ENCODE data around the gene CNTFR.
"Not testable (repeated sequence)": the region's sequence is repeated elsewhere in the genome, so short reads cannot be mapped to it uniquely, and the experiment has no call there.

Gene CNTFR

DNA sequence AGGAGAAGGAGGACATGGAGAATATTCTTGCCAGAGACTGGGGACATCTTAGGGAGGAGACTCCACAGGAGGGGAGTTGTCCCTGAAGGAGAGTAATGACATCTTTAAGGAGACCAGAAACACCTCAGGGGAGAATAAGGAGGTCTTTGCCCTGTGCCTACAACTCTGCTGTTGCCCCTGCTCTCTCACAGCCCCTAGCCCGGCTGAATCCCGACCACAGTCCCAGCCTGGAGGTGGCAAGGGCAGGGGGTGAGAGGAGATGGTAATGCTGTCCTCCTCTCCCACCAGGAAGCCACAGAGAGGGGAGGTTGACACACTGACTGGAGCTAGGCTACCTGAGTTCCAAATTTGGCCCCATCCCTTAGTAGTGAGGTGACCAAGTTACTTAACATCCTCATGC, 36.5 kb downstream of the CNTFR start:
- DNase-seq = no peak

DNA sequence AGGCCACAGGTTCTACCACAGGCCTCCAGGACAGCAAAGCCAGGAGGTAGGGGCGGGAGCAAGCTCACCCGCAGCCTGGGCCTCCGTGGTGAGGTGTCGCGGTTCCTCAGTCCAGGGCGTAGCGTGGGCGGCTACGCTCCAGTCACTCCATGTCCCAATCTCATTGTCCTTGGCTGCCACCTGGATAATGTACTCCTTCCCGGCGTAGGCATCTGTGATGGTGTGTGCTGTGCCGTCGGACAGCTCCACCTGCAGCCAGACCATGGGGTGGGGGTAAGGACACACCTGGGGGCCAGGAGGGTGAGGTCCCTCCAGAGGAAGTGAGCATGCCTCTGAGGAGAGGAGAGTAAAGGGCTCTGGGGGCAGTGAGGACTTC, 36.9 kb downstream of the CNTFR start:
- DNase-seq = no peak

DNA sequence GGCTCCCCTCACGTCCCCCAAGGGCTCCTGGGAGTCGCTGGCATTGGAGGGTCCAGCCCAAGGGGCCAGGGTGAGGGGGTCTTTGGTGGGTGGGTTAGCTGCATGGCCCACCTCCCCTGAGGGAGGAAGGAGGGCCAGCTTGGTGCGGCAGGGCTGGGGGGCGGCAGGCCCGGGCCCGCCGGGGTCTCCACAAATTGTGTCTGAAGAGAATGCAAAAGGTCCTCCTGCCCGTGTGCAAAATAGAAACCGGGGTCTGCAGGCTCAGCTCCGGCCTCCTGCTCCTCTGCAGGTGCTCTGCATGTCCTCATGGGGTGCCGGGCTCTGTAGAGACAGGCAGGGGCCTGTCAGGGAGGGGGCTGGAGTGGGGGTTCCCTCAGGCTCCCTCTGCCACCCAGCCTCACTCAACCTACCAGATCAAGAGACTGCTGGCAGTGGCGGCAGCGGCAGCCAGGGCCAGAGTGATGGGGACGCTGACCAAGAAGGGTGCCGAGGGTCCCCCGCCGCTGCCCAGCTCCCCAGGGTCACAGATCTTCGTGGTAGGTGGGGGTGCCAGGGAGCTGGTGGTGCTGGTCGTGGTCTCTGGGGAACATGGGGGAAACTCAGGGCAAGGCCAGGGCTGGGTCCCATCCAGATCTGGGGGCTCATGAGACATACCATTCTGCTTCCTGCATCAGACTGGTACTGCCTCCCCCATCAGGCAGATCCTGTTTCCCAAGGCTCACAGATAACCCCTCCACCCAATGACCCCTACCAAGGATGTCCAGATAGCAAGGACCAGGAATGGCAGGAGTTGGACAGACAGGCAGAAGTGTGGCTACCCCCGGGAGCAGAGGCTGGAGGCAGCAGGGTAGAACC, 37.5 kb downstream of the CNTFR start:
- DNase-seq = no peak

DNA sequence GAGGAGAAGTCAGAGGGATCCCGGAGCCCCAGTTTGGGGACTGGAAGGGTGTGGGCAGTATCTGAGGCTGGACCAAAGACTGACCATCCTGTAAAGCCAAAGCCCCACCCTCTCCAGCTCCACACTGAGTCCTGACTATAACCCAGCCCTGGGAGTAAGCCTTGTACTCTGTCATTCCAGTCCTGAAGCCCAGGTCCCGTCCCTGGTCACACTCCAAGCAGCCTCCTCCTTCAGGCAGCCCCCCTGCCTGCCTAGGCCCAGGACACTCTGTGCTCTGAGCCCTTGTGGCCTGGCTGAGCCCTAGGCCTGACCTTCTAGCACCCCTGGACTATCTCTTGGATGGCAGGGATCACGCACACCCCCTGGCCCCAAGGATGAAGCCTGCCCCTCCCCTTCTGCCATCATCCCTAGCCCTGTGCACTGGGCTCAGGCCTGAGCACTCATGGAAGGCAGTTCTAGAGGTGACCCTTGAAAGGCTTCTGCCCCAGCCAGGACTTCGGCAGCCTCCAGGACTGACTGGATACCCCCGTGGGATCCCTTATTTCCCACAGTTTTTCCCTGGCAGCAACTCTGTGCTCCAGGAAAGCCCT, 38.7 kb downstream of the CNTFR start:
- no peak for DNase-seq

DNA sequence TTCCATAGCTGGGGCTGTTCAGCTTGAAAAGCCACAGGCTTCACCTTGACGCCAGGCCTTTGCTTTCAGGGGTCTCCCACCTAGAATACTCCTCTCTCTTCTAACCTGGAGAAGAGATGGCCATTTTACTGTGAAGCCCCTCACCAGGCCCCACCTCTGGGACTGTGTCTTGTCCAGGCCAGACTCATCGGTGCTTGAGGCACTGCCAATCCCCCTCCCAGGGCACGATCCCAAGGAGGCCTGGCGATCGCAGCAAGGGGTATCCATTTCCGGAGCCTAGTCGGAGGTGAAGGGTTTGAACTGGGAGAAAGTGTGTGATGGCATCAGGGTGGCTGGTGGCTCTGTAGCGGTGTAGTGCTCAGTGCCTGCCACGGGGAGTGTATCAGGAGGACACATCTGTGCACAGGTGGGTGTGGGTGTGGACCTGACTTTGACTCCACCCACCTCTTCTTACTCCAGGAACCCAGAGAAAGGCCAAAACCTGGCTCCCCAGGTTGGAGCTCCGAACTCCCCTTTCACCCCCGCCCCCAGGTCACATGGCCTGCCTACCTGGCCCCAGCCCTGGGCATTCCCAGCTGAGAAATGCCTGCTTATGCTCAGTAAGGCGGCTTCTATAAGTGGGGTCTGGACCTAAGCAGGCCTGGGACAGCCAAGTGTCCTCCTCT, 39.4 kb downstream of the CNTFR start:
- no peak for DNase-seq

DNA sequence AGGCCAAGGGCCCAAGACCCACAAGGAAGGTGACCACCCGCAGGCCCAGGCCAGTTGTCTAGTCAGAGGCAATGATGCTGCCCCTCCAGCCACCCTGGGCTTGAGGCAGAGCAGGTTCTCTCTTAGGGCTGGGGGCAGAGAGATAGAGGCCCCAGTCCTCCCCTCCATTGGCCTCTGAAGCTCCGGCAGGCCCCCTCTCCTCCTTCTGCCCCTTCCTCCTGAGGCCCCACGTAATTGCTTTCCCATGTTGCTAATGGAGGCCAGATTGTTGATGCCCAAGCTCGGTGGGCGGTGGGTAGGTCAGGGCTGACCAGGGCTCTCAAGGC, 40.2 kb downstream of the CNTFR start:
- DNase-seq = no peak

DNA sequence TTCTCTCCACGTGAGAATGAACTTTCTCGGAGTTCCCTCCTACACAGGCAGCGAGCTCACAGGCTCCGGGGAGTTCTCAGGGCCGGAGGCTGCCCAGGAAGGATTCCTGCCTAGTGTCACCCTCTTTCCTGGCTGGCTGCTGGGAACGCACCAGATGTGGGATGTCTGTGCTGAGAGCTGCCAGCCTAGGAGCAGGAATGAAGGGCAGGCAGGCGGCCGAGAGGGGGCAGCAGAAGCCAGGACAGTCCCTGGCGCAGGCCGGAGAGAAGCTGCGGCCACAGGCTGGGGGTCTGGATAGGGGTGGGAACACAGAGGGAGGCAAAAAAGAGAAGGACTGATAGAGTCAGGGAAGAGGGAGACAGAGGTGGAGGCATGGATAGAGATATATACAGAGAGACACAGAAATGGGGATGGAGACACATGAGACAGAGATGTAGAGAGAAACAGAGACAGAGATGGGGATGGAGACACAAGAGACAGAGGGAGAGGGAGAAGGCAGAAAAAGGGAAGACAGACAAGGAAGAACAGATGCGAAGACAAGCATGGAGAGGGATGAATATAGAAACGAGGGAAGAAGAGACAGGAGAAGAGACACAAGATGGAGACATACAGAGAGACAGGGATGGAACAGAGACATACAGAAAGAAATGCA, 41.4 kb downstream of the CNTFR start:
- DNase-seq = peak; percentile 31

DNA sequence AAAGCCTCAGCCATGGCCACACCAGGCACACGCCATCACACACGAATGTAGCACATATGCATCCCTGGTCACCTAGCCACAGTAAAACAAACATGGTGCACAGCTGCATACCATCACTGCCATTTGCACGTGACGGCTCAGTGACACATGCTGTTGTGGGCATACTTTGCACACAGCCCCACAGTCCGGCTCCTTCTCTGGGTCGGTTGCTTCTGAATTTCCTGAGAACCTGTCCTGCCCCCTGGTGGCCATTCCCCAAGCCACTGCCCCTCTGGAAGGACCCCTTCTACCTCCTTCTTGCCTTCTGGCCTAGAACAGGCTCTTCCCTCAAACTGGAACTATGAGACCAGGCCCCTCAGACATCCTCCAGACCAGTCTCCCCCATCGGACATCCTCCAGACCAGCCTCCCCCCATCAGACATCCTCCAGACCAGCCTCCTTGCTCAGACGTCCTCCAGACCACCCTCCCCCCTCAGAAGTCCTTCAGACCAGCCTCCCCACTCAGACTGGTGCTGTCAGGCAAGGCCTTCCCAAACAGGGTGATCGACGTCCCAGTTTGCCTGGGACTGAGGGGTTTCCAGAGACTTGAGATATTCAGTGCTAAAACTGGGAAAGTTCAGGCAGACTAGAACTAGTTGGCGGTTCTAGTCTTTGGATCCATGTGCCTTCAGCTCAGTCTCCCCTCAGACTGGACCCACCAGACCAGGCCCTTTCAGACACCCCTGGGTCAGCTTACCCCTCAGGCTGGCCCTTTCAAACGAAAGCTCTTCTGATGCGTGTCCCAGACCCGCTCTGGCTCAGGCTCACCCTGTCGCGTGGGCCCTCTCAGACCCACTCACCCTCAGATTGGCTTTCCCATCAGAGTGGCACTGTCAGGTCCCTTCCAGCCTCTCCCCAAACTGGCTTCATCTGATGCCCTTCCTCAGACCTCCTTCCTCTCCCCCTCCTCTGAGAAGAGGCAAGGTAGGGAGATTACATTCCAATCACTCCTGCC, 42.4 kb downstream of the CNTFR start:
- peak; percentile 53 for DNase-seq

DNA sequence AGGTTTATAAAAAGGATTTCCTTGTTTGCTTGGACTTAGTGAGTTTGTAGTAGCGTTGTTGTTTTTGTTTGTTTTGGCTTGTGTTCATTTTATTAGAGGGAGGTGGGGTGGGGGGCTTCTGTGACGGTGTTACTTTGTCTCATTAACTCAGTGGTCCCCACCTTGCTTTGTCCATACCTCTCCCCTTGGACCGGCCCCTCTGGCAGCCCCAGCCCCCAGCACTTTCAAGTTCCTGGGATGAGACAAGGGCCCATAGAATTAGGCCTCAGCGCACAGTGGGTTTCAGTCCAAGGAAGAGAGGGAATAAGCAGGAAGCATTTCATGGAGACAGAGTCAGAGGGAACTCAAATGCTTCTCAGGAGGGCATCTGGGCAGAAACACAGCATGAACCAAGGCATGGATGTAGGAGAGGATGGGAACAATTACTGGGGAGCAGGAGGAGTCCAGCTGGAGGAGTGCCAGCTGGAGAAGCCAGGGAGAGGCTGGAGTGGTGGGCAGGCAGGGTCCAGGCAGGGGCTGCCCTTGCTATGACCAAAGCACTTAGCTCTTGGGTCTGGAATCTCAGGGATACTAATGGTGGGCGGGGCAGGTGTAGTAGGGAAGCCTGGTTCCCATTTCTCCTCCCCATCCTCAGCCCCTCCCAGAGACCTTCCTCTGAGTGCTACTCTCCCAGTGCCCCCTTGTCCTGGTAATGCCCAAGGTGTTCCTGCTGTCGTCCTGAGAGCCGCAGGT, 43.3 kb downstream of the CNTFR start:
- no peak for DNase-seq

DNA sequence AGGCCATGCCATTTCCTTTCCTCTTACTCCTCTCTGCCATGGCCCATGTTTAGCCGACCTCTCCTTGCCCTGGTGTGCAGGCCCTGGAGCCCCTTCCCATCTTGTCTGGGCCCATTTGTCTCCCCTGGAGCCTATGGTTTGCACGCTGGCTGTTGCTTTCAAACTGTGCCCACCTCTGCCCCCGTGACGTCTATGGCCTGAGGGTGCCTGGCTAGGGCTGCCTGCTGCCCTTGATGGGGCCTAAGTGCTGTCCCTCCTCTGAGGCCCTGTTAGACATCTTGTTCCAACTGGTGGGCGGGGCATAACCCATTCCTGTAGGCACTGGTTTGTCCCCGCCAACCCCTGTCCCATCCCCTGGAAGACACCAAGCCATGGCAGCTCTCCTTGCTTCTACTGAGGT, 44.0 kb downstream of the CNTFR start:
- DNase-seq = no peak

DNA sequence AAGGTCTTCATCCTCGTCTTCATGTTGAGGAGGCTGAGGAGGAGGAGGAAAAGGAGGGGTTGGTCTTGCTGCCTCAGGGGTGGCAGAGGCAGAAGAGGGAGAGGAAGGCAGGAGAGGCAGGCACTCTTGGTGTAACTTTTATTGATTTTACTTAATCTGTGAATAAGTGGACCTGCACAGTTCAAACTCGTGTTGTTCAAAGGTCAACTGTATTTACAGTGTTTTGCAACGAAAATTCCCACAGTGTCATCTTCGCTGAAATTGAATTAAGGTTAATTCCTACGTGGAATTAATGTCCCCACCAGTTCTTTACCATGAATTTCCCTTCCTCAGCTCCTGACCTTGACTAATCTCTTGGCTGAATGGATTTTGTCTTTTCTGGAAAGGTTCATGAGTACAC, 45.5 kb downstream of the CNTFR start:
- no peak for DNase-seq

DNA sequence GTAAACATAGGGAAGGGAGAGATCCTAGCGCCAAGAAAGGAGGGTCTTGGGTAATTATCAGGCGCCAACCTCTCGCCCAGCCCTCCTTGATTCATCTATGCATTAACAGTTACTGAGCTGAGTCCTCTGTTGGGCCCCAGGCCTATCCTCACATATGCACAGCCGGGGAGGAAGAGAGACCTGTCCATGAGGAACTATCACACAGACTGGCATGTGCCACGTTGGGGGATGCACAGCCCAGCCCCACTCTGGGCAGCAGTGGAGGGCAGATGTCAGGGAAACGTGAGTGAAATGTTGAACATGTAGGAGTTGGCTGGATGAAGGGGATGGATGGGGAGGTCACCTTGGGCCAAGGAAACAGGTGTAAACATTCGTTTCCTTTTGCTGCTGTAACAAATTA, 48.0 kb downstream of the CNTFR start:
- no peak for DNase-seq

DNA sequence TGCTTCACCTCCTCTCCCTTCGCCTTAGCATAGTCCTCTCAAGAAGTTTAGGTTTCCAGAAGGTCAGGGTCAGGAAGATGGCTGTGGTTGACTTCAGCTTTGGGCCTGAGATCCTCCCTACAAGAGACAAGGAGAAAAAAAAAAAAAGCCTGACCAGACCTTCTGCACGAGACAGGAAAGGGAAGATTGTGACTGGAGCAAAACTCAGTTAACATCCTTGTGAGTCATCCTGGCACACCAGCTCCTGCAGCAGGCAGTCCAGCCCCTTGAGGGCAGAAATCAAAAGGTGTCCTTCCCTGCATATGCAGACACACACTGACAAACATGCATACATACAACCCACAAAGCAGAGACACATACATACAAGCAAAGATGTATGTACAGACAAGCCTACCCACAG, 48.7 kb downstream of the CNTFR start:
- no peak for DNase-seq

DNA sequence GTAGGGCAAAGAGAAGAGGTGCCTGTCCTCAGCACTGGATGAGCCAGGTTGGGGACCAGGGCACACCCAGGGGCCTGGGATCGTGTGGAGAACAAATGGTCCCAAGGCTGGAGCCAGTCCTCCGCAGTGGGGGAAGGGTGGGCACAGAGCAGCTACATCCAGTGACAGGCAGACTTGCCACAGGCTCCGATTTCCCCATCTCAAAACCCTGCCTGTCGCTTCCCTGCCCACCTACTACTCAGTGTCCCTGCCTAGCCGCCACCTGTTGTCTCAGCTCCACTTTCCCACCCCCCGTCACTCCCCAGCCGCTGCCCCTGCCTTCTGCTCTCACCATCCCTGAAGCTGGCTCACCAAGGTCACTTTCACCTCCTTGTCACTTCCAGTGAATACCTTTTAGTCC, 52.8 kb downstream of the CNTFR start:
- no peak for DNase-seq

DNA sequence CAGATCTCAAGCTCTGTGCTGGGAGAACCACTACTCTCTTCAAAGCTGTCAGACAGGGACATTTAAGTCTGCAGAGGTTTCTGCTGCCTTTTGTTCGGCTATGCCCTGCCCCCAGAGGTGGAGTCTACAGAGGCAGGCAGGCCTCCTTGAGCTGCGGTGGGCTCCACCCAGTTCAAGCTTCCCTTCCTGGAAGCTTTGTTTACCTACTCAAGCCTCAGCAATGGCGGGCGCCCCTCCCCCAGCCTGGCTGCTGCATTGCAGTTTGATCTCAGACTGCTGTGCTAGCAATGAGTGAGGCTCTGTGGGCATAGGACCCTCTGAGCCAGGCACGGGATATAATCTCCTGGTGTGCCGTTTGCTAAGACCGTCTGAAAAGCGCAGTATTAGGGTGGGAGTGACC, 57.5 kb downstream of the CNTFR start:
- not testable (repeated sequence) for DNase-seq

DNA sequence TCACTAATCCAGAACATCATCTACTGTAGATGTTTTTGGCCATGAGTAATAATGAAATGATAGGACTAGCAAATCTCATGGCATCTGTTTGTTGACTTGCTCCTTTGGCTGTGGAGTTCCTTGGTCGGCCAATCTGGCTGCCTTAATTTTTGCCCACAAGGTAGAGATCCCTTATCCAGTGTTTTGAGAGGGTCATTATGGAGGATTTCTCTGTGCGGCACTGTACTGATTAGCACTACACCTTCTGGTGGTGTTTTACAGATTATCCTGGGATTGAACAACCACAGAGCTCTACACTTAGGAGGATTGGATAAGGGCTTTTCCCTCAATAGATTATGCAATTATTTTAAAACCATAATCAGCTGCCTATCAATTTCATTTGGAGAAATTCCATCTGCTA, 63.5 kb downstream of the CNTFR start:
- no peak for DNase-seq

DNA sequence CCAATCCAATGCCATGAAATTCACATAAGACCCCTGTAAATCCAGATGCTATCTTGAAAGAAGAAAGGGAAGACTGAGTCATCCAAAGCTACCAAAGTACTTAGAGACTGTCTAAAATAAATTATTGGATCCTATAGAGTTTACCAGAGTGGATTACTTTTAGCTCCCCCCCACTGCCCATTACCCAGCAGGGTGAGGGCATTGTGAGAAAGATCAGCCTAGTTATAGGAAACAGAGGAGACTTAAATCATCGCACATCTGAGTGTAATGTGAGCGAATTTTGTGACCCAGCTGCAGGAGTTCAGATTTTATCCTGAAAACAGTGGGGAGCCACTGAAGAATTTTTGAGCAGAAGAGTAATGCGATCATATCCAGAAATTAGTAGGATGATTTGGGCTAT, 65.2 kb downstream of the CNTFR start:
- no peak for DNase-seq

DNA sequence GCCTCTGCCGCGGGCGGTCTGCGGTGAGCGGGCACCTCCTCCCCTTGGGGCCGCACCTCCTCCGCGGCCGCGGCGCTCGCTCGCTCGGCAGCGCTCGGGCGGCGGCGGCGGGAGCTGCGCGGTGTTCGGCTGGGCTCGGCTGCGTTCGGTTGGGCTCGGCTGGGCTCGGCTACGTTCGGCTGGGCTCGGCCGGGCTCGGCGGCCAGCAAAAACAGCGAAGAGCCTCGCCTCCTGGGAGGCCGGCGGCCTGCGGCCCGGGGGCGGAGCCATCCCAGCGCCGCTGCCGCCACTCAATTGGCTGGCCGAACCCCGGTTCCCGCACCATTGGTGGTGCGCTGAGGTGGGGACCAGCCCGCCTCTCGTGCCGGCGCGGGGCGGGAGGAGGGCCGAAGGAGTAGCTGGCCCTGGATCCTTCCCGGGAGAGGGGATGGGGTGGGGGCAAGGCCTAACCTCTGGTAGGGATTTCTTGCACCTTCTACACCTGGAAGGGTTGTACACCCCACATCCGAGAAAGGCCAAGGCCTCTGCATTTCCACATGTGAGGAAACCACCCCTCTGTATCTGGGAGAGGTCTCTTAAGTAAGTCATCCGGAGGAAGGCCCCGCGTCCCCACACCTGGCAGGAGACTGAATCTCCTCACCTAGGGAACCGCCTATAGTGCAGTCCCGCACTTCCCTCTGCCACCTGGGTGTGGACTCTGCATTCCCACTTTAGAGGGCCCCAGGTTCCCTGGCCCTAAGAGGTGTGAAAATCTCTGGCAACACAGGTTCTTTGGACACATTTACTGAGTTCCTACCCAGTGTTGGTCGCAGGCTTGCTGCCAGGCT, 66.3 kb downstream of the CNTFR start, which contains the start of gene ENHO:
Gene ENHO, minus strand, starts transcription at position 20 of the 827 bp plus-strand sequence. CDS start 1,295 bp downstream, outside the sequence.
- peak; percentile 89 for DNase-seq

DNA sequence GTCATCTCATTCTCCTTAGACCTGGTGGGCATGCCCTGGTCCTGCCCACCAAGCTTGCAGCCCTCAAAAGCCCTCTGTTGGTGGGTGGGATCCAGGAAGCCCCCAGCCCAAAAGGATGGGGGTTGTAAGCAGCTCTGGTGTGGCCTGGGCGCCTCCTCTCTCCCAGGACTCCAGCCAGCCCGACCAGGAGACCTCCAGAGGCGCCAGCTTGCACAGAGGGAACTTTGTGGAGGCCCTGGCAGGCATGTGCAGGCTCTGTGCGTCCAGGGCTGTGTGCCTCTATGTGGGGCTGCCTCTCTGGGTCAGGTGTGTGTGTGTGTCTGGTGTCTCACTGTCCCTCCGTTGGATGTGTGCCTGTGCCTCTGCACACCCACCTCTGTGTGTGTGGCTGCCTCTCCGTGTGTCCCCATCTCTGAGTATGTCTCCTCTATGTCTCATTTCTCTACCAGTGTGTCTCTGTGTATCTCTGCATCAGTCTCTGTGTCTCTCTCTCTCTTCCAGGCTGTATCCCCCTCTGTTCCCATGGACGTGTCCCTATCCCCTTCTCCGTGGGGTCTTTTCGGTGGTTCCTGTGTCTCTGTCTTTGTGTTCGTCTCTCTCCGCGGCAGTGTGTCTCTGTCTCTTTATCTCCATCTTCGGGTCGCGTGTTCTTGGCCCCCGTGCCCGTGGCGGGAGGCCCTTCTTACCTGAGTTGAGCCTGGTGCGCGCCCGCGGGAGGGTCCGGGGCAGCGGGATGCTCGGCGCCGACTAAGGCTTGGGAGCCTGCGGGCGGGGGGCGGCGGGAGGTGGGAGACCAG, 67.2 kb downstream of the CNTFR start:
- DNase-seq = no peak
